ENCODE data around the gene FBXL7.

Gene FBXL7

DNA sequence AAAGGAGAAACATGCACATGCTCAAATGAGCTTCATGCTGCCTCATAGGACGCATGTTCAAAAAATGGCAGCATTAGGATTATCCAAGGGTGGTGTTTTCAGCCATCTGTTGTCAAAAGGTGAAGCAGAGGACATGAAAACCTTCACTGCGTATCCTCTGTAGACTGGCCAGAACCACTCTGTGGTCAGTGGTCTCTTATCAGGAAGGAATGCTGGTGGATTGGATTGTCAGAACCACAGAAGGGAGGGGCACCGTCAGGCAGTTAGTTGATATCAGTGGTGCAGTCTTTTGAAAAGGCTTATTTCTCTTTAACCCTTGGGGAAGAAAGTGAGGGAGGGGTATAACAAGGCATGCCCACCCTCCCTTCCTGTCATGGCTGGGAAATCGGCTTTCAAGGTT, 100.1 kb downstream of the FBXL7 start:
- H3K9me3 Mint-ChIP-seq: peaks cover 5 to 11% of the 10 kb centered on the region in 2 donors
- no peak for DNase-seq
- no peak overlapping the region for H3K4me3 Mint-ChIP-seq
- no peak overlapping the region for H3K27ac Mint-ChIP-seq
- no peaks in the 10 kb centered on the region for H3K4me1 Mint-ChIP-seq
- H3K27me3 Mint-ChIP-seq: no peaks in the 10 kb centered on the region
- ATAC-seq: no peak

- ATAC-seq (no peak), DNase-seq (no peak)
- peaks cover 5 to 11% of the 10 kb centered on the region in 2 donors for H3K9me3 Mint-ChIP-seq
- H3K27me3 Mint-ChIP-seq: no peaks in the 10 kb centered on the region
- no peak overlapping the region for H3K27ac Mint-ChIP-seq
- H3K4me1 Mint-ChIP-seq: no peaks in the 10 kb centered on the region
- H3K4me3 Mint-ChIP-seq: no peak overlapping the region
These were observed 101.3 kb downstream of the FBXL7 start for GRCh38 chr5:15601274-15601673.

- Mint-ChIP-seq H3K4me3 (no peak overlapping the region), H3K9me3 (peaks cover 5 to 11% of the 10 kb centered on the region in 2 donors), H3K27me3 (no peaks in the 10 kb centered on the region), H3K27ac (no peak overlapping the region), H3K4me1 (no peaks in the 10 kb centered on the region)
- no peak for DNase-seq
- ATAC-seq: no peak
These were observed 101.9 kb downstream of the FBXL7 start for GRCh38 chr5:15601853-15602252.

DNA sequence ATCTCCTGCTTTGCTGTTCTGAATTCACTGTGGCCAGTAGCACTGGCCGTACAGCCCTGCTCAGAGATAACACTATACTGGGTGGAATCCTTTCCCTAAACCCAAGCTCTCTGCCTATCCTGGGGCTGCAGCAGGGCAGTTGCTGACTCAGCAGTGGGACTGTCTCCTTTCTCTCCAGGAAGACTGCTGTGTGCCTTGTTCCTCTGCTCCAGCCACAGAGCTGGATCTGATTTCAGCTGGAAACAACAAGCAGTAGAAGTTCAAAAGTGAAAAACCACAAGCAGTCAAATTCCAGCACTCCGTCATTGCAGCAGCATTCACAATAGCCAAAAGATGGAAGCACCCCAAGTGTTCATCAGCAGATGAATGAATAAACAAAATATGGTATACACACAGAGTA, 105.0 kb downstream of the FBXL7 start:
- H3K27me3 Mint-ChIP-seq: no peaks in the 10 kb centered on the region
- no peak overlapping the region for H3K27ac Mint-ChIP-seq
- ATAC-seq: no peak
- H3K9me3 Mint-ChIP-seq: peaks cover 0 to 3% of the 10 kb centered on the region in 2 donors
- no peak for DNase-seq
- no peak overlapping the region for H3K4me3 Mint-ChIP-seq
- no peaks in the 10 kb centered on the region for H3K4me1 Mint-ChIP-seq

DNA sequence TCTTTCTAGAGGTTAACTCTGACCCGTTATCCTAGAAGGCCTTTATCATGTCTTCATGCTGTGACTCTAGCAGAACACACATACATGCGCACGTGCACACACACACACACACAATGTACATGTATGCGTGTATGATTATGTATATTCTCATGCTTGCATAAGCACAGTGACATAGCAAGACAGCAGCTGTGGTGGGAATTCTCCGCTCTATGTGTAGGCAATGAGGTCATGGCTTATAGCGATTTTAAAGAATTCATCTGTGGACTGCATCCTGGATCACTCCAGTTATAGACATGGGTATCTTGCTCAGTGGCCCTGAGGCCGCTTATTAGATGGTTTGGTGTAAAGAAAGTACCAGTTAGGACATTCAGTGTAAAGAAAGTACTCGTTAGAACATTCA, 106.2 kb downstream of the FBXL7 start:
- Mint-ChIP-seq H3K27me3 (no peaks in the 10 kb centered on the region), H3K4me1 (no peaks in the 10 kb centered on the region), H3K9me3 (peaks cover 0 to 9% of the 10 kb centered on the region in 2 donors), H3K27ac (no peak overlapping the region), H3K4me3 (no peak overlapping the region)
- DNase-seq (no peak), ATAC-seq (no peak)

- no peaks in the 10 kb centered on the region for H3K27me3 Mint-ChIP-seq
- no peak for DNase-seq
These were observed 107.1 kb downstream of the FBXL7 start for GRCh38 chr5:15607076-15607475.

GRCh38 chr5:15609076-15609725, 109.2 kb downstream of the FBXL7 start:
- Mint-ChIP-seq H3K27me3 (no peaks in the 10 kb centered on the region), H3K4me1 (no peaks in the 10 kb centered on the region), H3K4me3 (no peak overlapping the region), H3K27ac (no peak overlapping the region), H3K9me3 (peaks cover 0 to 9% of the 10 kb centered on the region in 2 donors)
- no peak for DNase-seq
- no peak for ATAC-seq

More at GRCh38 chr5:15607076-15607475, 107.1 kb downstream of the FBXL7 start:
- Mint-ChIP-seq H3K4me3 (no peak overlapping the region), H3K27ac (no peak overlapping the region), H3K9me3 (peaks cover 0 to 9% of the 10 kb centered on the region in 2 donors), H3K4me1 (no peaks in the 10 kb centered on the region)
- no peak for ATAC-seq

DNA sequence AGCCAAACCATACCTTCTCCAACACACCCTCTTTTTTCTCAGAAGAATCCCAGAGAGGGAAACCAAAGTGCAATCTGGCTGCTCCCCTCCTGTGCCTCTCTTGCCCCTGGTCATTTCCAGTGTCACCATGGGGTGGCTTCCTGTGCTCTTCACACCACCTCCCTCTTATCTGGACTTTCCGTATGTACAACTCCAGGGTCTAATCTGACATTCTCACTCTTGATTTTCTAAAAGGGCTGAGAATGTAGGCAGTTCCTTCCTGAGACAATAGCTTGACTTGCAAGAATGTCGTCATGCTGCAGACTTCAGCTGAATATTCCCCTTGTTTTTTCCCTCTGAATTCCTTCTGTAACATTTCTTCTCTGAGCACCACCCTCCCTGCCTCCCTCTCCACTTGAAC, 110.2 kb downstream of the FBXL7 start:
- Mint-ChIP-seq H3K9me3 (peaks cover 0 to 9% of the 10 kb centered on the region in 2 donors), H3K4me1 (no peaks in the 10 kb centered on the region), H3K27me3 (no peaks in the 10 kb centered on the region), H3K4me3 (no peak overlapping the region), H3K27ac (no peak overlapping the region)
- DNase-seq: no peak
- no peak for ATAC-seq

GRCh38 chr5:15611008-15611407, 111.0 kb downstream of the FBXL7 start:
- Mint-ChIP-seq H3K4me3 (no peak overlapping the region), H3K27ac (no peak overlapping the region), H3K4me1 (no peaks in the 10 kb centered on the region), H3K9me3 (peaks cover 0 to 9% of the 10 kb centered on the region in 2 donors), H3K27me3 (no peaks in the 10 kb centered on the region)
- ATAC-seq: no peak
- DNase-seq: no peak

DNA sequence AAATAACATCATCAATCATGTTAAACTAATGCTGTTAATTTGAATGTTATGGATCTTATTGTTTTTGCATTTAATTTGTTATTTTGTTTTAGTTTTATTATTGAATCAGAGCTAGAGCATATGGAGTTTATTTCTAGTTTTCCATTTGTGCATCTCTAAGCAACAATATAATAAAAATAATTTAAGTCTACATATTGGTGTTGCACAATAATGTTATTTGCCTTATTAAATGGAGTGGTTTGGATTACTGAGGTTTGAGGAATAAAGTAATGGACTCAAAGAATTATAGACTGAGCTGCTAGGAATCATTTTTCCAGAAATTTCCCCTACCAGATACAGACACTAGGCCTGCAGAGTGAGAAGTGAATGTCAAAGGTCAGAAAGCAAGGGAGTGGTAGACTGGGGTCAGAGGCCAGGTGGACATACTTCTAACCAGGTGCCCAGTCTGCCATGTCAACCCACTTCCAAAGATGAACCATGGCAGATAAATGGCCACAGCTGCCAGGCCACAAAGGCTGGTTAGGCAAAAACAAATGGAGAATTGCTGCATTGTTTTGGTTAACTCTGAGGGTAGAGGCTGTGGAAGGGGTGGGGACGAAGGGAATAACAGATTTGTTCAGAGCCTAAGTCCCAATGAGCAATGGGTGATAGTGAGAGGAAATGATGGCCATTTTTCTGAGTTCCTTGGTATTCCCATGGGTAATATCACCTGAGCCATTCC, 113.1 kb downstream of the FBXL7 start:
- DNase-seq (no peak), ATAC-seq (no peak)
- Mint-ChIP-seq H3K4me3 (no peak overlapping the region), H3K27ac (no peak overlapping the region), H3K4me1 (no peaks in the 10 kb centered on the region), H3K9me3 (peaks cover 0 to 9% of the 10 kb centered on the region in 2 donors), H3K27me3 (no peaks in the 10 kb centered on the region)

DNA sequence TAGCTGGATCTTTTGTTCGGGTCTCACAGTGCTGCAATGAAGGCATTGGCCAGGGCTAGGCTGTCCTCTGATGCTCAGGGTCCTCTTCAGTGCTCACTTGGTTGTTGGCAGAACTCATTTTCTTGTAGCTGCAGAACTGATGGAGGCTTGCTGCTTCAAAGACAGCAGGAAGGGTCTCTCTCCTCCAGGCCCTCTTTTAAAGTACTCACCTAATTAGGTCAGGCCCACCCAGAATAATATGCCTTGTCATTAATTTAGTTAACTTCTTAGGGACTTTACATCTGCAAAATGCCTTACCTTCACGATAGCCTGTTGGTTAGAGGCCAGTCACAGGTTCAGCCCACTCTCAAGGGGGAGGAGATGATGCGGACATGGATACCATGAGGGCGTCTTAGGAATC, 114.7 kb downstream of the FBXL7 start:
- no peaks in the 10 kb centered on the region for H3K27me3 Mint-ChIP-seq
- H3K4me3 Mint-ChIP-seq: no peak overlapping the region
- no peak for ATAC-seq
- no peak for DNase-seq
- no peak overlapping the region for H3K27ac Mint-ChIP-seq
- peaks cover 0 to 8% of the 10 kb centered on the region in 2 donors for H3K9me3 Mint-ChIP-seq
- H3K4me1 Mint-ChIP-seq: no peaks in the 10 kb centered on the region

- Mint-ChIP-seq H3K27ac (no peak overlapping the region), H3K4me1 (no peaks in the 10 kb centered on the region), H3K4me3 (no peak overlapping the region), H3K27me3 (no peaks in the 10 kb centered on the region), H3K9me3 (peaks cover 0 to 6% of the 10 kb centered on the region in 2 donors)
- ATAC-seq (no peak), DNase-seq (no peak)
These were observed 115.9 kb downstream of the FBXL7 start for GRCh38 chr5:15615859-15616258.

DNA sequence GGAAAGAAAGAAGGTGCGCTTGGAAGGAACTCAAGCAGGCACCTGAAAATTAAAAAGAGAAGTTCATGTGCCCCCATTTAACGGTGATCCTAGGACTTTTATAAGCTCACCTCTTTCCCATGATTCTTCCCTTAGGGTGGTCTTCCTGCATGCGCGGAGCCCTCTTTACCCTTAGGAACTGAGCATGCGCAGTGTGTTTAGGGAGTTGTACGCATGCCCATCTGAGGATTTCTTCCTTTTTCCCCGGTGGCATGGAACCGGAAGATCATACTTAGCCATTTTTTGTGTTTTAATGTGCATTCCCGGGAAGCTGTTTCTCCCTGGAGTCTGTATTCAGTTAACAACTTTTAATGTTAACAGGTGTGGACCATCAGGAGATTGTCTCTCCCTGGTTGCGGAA, 119.0 kb downstream of the FBXL7 start:
- no peaks in the 10 kb centered on the region for H3K4me1 Mint-ChIP-seq
- H3K27me3 Mint-ChIP-seq: no peaks in the 10 kb centered on the region
- DNase-seq (no peak), ATAC-seq (no peak)
- H3K4me3 Mint-ChIP-seq: no peak overlapping the region
- no peak overlapping the region for H3K27ac Mint-ChIP-seq
- H3K9me3 Mint-ChIP-seq: peaks cover 0 to 11% of the 10 kb centered on the region in 2 donors

- Mint-ChIP-seq H3K27me3 (no peaks in the 10 kb centered on the region), H3K4me1 (no peaks in the 10 kb centered on the region), H3K27ac (no peak overlapping the region), H3K4me3 (no peak overlapping the region), H3K9me3 (peaks cover 0 to 11% of the 10 kb centered on the region in 2 donors)
- ATAC-seq: no peak
- no peak for DNase-seq
These were observed 120.5 kb downstream of the FBXL7 start for GRCh38 chr5:15620501-15620900.

DNA sequence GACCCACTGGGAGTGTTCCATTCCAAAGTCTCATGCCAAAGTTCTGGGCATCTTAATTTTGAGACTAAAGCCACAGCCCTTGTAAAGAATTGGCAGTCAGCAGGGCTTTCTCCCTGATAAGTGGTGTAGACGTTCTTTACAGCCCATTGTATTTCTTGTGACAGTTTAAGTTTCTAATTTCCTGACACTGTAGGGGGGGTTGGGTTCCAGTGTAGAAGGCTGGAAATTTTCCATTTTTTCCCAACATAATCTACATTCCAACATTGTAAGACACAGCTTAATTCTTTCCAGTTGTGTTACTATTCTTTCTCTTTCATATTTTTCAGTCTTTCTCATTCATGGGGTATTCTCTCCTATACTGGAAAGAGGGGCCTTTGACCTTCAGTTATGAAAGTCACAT, 121.1 kb downstream of the FBXL7 start:
- DNase-seq (no peak), ATAC-seq (no peak)
- no peak overlapping the region for H3K27ac Mint-ChIP-seq

DNA sequence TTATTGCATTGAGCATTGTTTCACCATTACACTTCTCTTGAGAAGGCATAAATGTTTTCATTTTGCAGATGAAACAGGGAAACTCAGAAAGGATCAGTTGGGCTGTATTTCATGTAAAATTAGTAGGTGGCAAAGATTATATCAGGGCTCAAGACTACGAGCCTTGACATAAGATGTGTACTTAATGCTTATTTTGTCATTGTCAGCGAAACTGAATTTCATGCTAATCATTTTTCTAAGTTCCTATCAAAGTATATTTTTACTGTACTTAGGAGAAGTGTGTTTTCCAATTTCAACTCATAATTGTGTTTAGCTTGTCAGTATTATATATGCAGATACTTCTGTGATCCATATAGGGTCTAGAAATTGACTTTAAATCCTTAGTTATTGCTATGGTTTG, 123.8 kb downstream of the FBXL7 start:
- Mint-ChIP-seq H3K27ac (no peak overlapping the region), H3K9me3 (peaks cover 0 to 11% of the 10 kb centered on the region in 2 donors), H3K4me1 (no peaks in the 10 kb centered on the region), H3K27me3 (no peaks in the 10 kb centered on the region), H3K4me3 (no peak overlapping the region)
- no peak for DNase-seq
- ATAC-seq: no peak

More for the DNA sequence above, 121.1 kb downstream of the FBXL7 start:
- Mint-ChIP-seq H3K9me3 (peaks cover 0 to 11% of the 10 kb centered on the region in 2 donors), H3K27me3 (no peaks in the 10 kb centered on the region), H3K4me3 (no peak overlapping the region), H3K4me1 (no peaks in the 10 kb centered on the region)

Data from stimulated activated naive CD8-positive, alpha-beta T cell treated with anti-CD3 and anti-CD28 coated beads, Interleukin-15, amount 100 ng/mL, for 72 hours (primary cell).